ENCODE results near the gene COL27A1.
"Not testable (repeated sequence)": the region's sequence is repeated elsewhere in the genome, so short reads cannot be mapped to it uniquely, and the experiment has no call there.

COL27A1 gene

GRCh38 chr9:114185570-114186490 is 30.5 kb downstream of the COL27A1 start:
- no peak for DNase-seq

DNA sequence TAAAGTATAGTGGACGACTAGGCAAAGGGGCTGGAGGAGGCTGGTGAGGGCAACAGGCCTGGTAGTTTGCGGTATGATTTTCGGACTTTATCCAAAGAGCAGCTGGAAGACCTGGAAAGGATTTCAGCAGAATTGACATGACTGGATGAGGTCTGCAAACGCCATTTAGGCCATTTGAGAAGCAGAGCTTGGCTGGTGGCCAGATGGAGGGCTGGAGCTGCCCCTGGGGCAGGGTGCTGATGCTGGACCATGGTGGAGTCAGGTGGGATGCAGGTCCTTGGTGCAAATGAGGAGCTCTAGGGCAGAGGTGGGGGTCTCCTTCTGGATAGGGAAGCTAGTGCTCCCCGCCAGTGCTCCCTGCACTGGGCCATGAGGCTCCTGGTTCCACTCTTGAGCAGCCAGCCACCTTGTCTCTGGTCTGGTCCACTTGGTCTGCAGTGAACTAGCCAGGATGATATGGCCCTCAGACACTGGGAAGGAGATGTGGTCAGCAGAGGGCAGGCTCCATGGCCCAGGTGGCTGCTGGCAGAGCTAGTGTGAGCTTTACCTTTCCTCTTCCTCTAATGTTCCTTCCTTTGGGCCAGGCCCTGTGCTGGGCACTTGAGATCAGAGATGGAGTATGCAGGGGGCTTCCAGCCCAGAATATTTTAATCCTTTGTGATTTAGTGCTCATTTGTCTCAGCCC is 31.4 kb downstream of the COL27A1 start:
- no peak for DNase-seq

- no peak for DNase-seq
Observed at GRCh38 chr9:114187827-114188226, 32.5 kb downstream of the COL27A1 start.

DNA sequence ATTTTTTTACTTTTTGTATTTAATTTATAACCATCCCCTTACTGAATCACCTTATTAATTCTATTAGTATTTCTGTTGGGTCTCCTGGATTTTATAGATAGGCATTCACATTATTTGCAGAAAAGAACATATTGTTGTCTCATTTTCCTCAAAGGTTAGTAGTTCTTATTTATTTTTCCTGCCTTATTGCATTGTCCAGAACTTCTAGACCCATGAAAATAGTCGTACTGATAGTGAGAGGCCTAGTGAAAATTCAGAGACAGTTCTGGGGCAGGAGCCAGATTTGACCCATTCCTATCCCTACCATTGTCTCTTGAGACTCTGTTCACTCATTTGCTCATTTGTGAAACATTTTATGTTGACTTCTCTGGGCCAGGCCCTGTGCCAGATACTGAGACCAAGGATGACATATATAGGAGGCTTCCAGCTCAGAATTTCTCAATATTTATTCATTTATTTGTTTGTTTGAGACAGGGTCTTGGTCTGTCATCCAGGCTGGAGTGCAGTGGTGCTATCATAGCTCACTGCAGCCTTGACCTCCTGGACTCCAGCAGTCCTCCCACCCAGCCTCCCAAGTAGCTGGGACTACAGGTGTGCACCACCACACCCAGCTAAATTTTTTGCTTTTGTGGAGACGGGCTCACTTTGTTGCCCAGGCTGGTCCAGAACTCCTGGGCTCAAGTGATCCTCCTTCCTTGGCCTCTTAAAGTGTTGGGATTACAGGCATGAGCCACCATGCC is 34.7 kb downstream of the COL27A1 start:
- DNase-seq = no peak

DNA sequence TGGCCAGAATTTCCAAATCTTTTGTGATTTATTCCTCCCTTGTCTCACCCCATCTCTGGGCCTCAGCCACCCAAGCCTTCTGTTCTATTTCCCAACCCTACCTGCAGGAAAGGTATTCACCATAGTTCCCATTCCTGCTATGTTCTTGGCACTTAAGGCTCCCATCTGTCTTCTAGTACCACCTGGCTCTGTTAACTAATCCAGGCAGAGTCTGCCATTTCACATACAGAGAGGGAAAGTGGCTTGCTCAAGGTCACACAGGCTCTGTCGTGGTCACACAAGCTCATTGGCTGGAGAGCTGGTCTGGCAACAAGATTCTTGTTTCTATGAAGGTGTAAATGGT is 35.2 kb downstream of the COL27A1 start:
- no peak for DNase-seq

DNA sequence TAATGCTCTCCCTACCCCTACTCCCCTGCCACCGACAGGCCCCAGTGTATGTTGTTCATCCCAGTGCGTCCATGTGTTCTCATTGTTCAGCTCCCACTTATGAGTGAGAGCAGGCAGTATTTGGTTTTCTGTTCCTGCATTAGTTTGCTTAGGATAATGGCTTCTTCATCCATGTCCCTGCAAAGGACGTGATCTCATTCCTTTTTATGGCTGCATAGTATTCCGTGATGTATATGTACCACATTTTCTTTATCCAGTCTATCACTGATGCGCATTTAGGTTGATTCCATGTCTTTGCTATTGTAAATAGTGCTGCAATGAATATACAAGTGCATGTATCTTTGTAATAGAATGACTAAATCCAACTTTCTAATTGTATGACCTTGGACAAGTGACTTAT is 36.1 kb downstream of the COL27A1 start:
- not testable (repeated sequence) for DNase-seq

DNA sequence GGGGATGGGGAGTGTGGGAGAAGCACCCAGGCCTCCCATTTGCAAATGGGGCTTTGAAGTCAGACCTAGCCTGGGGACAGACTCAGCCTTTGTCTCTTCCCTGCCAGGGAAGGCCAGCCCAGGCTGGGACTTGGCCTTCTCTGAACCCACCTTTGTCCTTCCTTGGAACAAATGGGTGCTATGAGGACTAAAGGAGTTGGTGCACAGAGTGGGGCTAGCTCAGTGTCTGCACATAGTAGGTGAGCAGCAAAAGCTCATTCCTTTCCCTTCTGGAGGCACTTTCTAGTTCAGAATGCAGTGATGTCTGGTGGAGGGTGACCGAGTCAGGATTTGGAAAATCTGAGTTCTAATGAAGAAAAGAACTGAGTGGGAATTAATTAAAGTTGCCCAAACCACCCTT is 37.2 kb downstream of the COL27A1 start:
- no peak for DNase-seq

DNA sequence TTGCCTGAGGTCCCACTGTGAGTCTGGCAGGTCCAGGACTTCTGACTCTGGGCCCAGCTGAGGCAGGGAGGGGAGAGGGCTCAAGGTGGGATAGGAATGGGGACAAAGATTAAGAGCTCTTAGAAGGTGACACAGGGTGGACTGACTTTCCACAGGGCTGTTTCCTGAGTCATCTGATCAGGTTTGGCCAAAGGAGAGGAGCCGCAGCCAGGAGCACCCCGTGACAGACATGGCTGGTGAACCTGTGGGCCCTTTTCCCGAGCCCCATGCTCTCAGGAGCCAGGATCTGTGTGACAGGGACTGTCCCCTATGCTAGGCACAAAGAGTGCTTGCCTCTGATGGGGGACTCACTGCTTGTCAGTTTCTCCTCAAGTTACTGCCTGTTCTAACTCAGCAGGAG is 37.8 kb downstream of the COL27A1 start:
- no peak for DNase-seq

GRCh38 chr9:114196117-114196516 is 40.8 kb downstream of the COL27A1 start:
- no peak for DNase-seq

- no peak for DNase-seq
Observed at GRCh38 chr9:114196979-114197622, 41.8 kb downstream of the COL27A1 start.

- DNase-seq = no peak
Observed at GRCh38 chr9:114198249-114199040, 43.1 kb downstream of the COL27A1 start.

- no peak for DNase-seq
Observed at GRCh38 chr9:114200721-114201300, 45.5 kb downstream of the COL27A1 start.

- no peak for DNase-seq
Observed at GRCh38 chr9:114202396-114202795, 47.1 kb downstream of the COL27A1 start.

DNA sequence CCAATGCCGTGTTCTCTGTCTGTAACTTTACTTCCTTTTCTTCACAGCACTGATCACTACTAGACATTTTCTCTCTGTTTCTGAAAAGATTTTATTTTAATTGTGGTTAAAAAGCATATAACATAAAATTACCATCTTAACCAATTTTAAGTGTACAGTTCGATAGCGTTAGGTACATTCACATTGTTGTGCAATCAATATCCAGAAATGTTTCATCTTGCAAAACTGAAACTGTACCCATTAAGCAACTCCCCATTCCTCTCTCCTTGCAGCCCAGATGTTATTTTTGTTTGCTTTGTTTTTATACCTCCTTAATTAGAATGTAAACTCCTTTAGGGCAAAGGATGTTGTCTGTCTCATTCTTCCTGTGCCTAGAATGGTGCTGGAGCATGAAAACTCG is 47.5 kb downstream of the COL27A1 start:
- DNase-seq = no peak

DNA sequence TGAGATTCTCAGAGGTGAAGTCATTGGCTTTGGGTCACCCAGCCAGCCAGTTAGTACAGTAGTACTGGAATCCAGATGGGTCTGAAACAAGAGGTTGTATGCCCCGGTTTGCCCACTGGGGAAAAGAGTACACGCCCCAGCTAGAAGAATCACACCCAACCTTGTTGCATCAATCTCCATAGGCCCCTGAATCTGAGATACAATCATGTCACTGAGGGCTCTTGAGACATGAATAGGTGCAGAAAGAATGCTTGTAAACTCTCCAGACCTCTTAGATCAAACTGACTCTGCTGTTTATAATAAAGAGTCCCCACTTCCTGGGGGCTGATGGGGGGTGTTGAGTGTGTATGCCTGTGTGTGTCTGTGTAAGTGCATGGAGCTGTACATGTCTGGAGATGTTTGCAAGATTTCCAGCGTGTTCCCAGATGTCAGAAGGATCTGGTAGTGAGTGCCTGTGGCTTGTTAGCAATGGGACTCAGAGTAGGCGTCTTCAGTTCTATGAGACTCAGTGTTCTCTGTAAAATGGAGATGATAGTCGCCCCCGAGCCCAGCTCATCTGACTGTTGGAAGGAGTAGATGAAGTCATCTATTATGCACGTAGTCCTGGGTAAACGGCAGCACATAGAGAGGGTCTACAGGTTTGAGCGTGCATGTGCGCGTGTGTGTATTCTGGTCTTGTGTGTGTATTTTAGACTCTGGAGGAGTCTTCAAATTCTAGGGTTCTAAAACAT is 48.2 kb downstream of the COL27A1 start:
- no peak for DNase-seq

GRCh38 chr9:114204265-114204664 is 48.9 kb downstream of the COL27A1 start:
- no peak for DNase-seq

DNA sequence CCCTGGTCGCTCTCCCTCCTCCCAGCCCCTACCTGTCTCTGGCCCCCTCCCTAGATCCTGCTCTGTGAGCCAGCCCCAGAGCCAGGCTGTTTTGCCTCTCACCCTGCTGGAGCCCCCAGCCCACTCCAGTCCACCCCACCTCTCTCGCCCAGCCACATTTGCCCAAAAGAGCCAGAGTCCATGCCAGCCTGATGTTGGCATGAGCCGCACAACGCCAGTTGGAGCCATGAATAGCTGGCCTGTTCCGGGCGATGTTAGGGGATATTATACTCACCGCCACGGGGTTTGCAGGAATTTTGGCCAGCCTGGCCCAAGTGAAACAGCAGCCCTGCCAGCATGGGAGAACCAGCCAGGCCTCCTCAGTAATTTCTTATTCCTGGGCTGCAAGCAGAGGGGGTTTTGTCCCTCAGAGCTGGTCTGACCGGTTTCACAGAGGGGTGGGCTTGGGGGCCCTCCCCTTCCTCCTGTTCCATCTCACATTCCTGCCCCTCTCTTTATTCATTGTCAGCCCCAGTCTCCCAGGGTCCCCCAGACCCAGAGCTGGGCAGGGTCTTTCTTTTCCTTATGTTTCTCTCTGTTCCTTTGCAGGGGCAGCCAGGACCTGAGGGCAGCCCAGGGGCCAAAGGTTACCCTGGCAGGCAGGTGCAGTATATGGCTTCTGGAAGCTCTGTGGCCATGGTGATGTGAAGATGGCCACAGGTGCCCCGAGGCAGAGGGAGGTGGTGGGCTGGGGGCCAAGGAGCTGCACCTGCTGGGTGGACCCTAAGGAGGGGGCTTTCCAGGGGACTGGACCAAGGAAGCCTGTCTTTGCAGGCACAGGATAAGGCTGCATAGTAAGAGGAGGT is 50.1 kb downstream of the COL27A1 start:
- DNase-seq = peak; percentile 81

DNA sequence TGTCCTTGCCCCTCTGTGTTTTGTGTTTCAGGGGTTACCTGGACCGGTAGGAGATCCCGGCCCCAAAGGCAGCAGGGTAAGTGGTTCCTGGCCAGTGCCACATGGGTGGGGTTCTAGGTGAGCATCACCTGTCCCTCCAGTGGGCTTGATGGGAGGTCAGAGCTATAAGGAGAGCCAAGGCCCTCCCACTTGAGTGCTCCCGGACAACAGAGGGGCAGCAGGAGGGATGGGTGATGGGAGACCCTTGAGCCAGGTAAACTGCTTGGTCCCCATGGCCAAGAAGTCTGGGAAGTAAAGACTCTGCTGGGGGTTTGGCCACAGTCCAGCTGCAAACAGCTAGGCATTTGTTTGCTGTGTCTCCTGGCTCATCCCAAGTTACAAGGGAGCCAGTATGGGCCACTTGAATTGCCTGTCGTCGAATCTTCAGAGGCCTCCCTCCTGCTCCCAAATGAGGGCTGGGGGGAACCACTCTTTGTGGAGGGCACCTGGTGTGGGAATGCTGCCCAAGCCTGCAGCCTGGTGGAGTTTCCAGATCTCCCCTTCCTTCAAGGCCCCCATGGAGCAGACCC is 51.0 kb downstream of the COL27A1 start:
- no peak for DNase-seq

- DNase-seq = peak; percentile 72
Observed at GRCh38 chr9:114207034-114207810, 51.9 kb downstream of the COL27A1 start.

Data from right forelimb (tissue), 1 donor.